Neural cell (in vitro differentiated cells): ENCODE data around the gene JAKMIP3. TPM values are rescaled to one million over a fixed set of nuclear protein-coding genes. Genes with fewer than 3 reads are reported as not detected.

Source experiments
- H2AFZ ChIP-seq: fragments of 200-600, 300-800 bp; sonication (generic), shearing (Covaris generic); 2 replicates; pipeline ENCODE4 v1.6.0; 2014; ENCODE audit warnings: low read depth, mild to moderate bottlenecking, antibody characterized with exemption, low read length, moderate library complexity
- H3F3A ChIP-seq: fragments of 200-600 bp; shearing (Covaris generic); 2 replicates; pipeline ENCODE4 v1.6.1; 2016; ENCODE audit warnings: mild to moderate bottlenecking, moderate library complexity, mixed read lengths, antibody characterized with exemption, low read length; ENCODE audit not compliant: insufficient read depth, poor library complexity, severe bottlenecking
- H3K27ac ChIP-seq: fragments of 200-600, 300-800 bp; sonication (generic), shearing (Covaris generic); 2 replicates; pipeline ENCODE4 v1.5.1; 2014; ENCODE audit warnings: mild to moderate bottlenecking, low read length, moderate library complexity
- H3K27me3 ChIP-seq: fragments of 300-800, 200-600 bp; sonication (generic), shearing (Covaris generic); 2 replicates; pipeline ENCODE4 v1.6.0; 2014; ENCODE audit warnings: mild to moderate bottlenecking, low read depth, low read length, moderate library complexity; ENCODE audit not compliant: insufficient read depth
- H3K36me3 ChIP-seq: fragments of 300-800, 200-600 bp; sonication (generic), shearing (Covaris generic); 2 replicates; pipeline ENCODE4 v1.5.1; 2014; ENCODE audit warnings: mild to moderate bottlenecking, antibody characterized with exemption, low read length, moderate library complexity; ENCODE audit not compliant: insufficient read depth
- H3K4me2 ChIP-seq: fragments of 300-800, 200-600 bp; sonication (generic), shearing (Covaris generic); 2 replicates; pipeline ENCODE4 v1.6.0; 2014; ENCODE audit warnings: mild to moderate bottlenecking, low read length
- H3K4me3 ChIP-seq: fragments of 300-800, 200-600 bp; sonication (generic), shearing (Covaris generic); 2 replicates; pipeline ENCODE4 v1.5.1; 2014; ENCODE audit warnings: mild to moderate bottlenecking, low read length, moderate library complexity
- H3K79me2 ChIP-seq: fragments of 200-600 bp; shearing (Covaris generic); replicated peaks from 2 replicates; pipeline ENCODE4 v1.6.0; 2014; ENCODE audit warnings: mild to moderate bottlenecking, low read length, moderate library complexity; ENCODE audit not compliant: insufficient read depth
- H3K9ac ChIP-seq: fragments of 300-800, 200-600 bp; sonication (generic), shearing (Covaris generic); 2 replicates; pipeline ENCODE4 v1.6.1; 2016; ENCODE audit warnings: mild to moderate bottlenecking, low read length, mixed read lengths
- H3K9me2 ChIP-seq: fragments of 200-600 bp; shearing (Covaris generic); 2 replicates; pipeline ENCODE4 v1.6.1; 2016; ENCODE audit warnings: mild to moderate bottlenecking, low read length, mixed read lengths; ENCODE audit not compliant: insufficient read depth
- H3K9me3 ChIP-seq: fragments of 200-600, 300-800 bp; sonication (generic), shearing (Covaris generic); 2 replicates; pipeline ENCODE4 v1.6.1; 2016; ENCODE audit warnings: mild to moderate bottlenecking, mixed run types, low read length, moderate library complexity, mixed read lengths
- H4K20me1 ChIP-seq: fragments of 200-600 bp; shearing (Covaris generic); 2 replicates; pipeline ENCODE4 v1.6.1; 2016; ENCODE audit warnings: mild to moderate bottlenecking, mixed run types; ENCODE audit not compliant: insufficient read depth
- CTCF ChIP-seq: fragments of 450-650 bp; IDR thresholded peaks from 2 replicates; pipeline ENCODE4 v1.5.1; 2014; ENCODE audit warnings: antibody characterized with exemption, mild to moderate bottlenecking, moderate library complexity; ENCODE audit not compliant: poor library complexity, severe bottlenecking
- EP300 ChIP-seq: fragments of 450-650 bp; conservative IDR thresholded peaks from 2 replicates; pipeline ENCODE4 v1.6.1; 2014; ENCODE audit warnings: antibody characterized with exemption, mild to moderate bottlenecking, moderate library complexity; ENCODE audit not compliant: poor library complexity, severe bottlenecking
- EZH2 ChIP-seq: fragments of 200-600, 300-800 bp; shearing (Covaris generic), sonication (generic); IDR thresholded peaks from 2 replicates; pipeline ENCODE4 v1.6.1; 2014; ENCODE audit warnings: antibody characterized with exemption, low read length, borderline replicate concordance, mild to moderate bottlenecking; ENCODE audit not compliant: insufficient read depth, poor library complexity, severe bottlenecking
- MXI1 ChIP-seq: fragments of 450-650 bp; conservative IDR thresholded peaks from 2 replicates; pipeline ENCODE4 v1.6.1; 2014; ENCODE audit warnings: antibody characterized with exemption, mild to moderate bottlenecking; ENCODE audit not compliant: poor library complexity, severe bottlenecking
- POLR2AphosphoS5 ChIP-seq: IDR thresholded peaks from 2 replicates; pipeline ENCODE4 v1.6.1; 2012
- RAD21 ChIP-seq: fragments of 450-650 bp; conservative IDR thresholded peaks from 2 replicates; pipeline ENCODE4 v1.6.1; 2014; ENCODE audit warnings: antibody characterized with exemption, mild to moderate bottlenecking, moderate library complexity
- REST ChIP-seq: IDR thresholded peaks from 2 replicates; pipeline ENCODE4 v1.6.1; 2012; ENCODE audit warnings: borderline replicate concordance
- SMC3 ChIP-seq: fragments of 450-650 bp; conservative IDR thresholded peaks from 2 replicates; pipeline ENCODE4 v1.6.1; 2014; ENCODE audit warnings: antibody characterized with exemption, mild to moderate bottlenecking, moderate library complexity; ENCODE audit not compliant: poor library complexity
- TAF1 ChIP-seq: IDR thresholded peaks from 2 replicates; pipeline ENCODE4 v1.6.1; 2012; ENCODE audit warnings: low read depth
- polyA plus RNA-seq: library from polyadenylated mRNA; depleted of rRNA; stranded (reverse); fragments of >200 nt; gene quantifications from 2 replicates; pipeline ENCODE4 v1.2.3, GENCODE V29; 2014

JAKMIP3 gene
- polyA plus RNA-seq, 1 donor from 2014 or later = 5.1 TPM

- TF ChIP-seq SMC3 = no peak
- H4K20me1 ChIP-seq = no peaks in the 10 kb centered on the region
- H3K4me2 ChIP-seq = no peak overlapping the region
- no peak overlapping the region for H2AFZ ChIP-seq
- no peaks in the 10 kb centered on the region for H3K79me2 ChIP-seq
- no peaks in the 10 kb centered on the region for H3K36me3 ChIP-seq
- H3K27me3 ChIP-seq = peaks cover 5% of the 10 kb centered on the region
- no peaks in the 10 kb centered on the region for H3F3A ChIP-seq
- no peaks in the 10 kb centered on the region for H3K9me2 ChIP-seq
- no peak overlapping the region for H3K9ac ChIP-seq
- no peak overlapping the region for H3K27ac ChIP-seq
- no peak overlapping the region for H3K4me3 ChIP-seq
- H3K9me3 ChIP-seq = no peaks in the 10 kb centered on the region
These were observed 44.1 kb upstream of the JAKMIP3 start for GRCh38 chr10:132021504-132022143.

- Histone ChIP-seq H3K4me2 (no peak overlapping the region), H3K27ac (no peak overlapping the region), H3K4me3 (no peak overlapping the region), H3K79me2 (no peaks in the 10 kb centered on the region), H3K27me3 (peaks cover 5% of the 10 kb centered on the region), H3F3A (no peaks in the 10 kb centered on the region), H4K20me1 (no peaks in the 10 kb centered on the region), H3K9me3 (no peaks in the 10 kb centered on the region), H3K36me3 (no peaks in the 10 kb centered on the region), H3K9me2 (no peaks in the 10 kb centered on the region), H3K9ac (no peak overlapping the region), H2AFZ (no peak overlapping the region)
- TF ChIP-seq SMC3 = no peak
- no peak for TF ChIP-seq TAF1
- no peak for TF ChIP-seq EP300
- no peak for TF ChIP-seq POLR2AphosphoS5
- no peak for TF ChIP-seq CTCF
- no peak for TF ChIP-seq MXI1
- no peak for TF ChIP-seq RAD21
- TF ChIP-seq EZH2 = no peak
- TF ChIP-seq REST = no peak
These were observed 43.5 kb upstream of the JAKMIP3 start for GRCh38 chr10:132022241-132022640.
